HepG2 (cell line): ENCODE results near the gene FNDC3B. TPM values are rescaled to one million over a fixed set of nuclear protein-coding genes. Genes with fewer than 3 reads are reported as not detected.
A peak's percentile ranks its signal among the peaks of the same experiment; 100 is the strongest.

ENCODE experiments used
- ATAC-seq: fragments of 200-7000 bp; cut with Tn5 transposase; 3 replicates; pipeline ENCODE4 v1.9.1; 2020; ENCODE audit warnings: mild to moderate bottlenecking, moderate library complexity
- BruUV-seq: library from RNA; stranded (reverse); fragments of 400-500 nt; replicated peaks from 2 replicates; lab custom pipeline; 2021; lab: Mats Ljungman, UMichigan
- CTCF ChIA-PET: fragments of 300-600 bp; formaldehyde crosslinking; extraction: SDS; loops from one replicate; lab custom pipeline; 2021; ENCODE audit warnings: low total read pairs, inconsistent platforms, low intra/inter-chr PET ratio; lab: Yijun Ruan, JAX
- POLR2A ChIA-PET: fragments of 350-600 bp; sonication (Branson Sonifier 250); formaldehyde crosslinking; loops from one replicate; lab custom pipeline; 2020; ENCODE audit warnings: antibody characterized with exemption, inconsistent platforms; lab: Yijun Ruan, JAX
- DNase-seq: peaks from one replicate; pipeline ENCODE4 v3.0.0-alpha.2; 2015; ENCODE audit warnings: low spot score
- FAIRE-seq: peaks from 3 replicates; lab custom pipeline; 2011; peaks lifted over from hg19 to GRCh38; lab: Jason Lieb, UNC
- H2AFZ ChIP-seq: one replicate; pipeline ENCODE4 v1.6.1; 2011; ENCODE audit warnings: low read length, inconsistent platforms
- H3K27ac ChIP-seq: fragments of 300-600 bp; 3 replicates; pipeline ENCODE4 v1.8.0; 2011; ENCODE audit warnings: mixed run types, mild to moderate bottlenecking, mixed read lengths, low read length, inconsistent platforms; ENCODE audit not compliant: insufficient read depth; ENCODE audit errors: extremely low read length
- H3K27me3 ChIP-seq, 2 experiments: fragments of 200-600 bp in 1 of 2; 2 replicates in 1 of 2; 3 replicates in 1 of 2; pipeline versions ENCODE4 v1.6.0 to v1.8.0; 2011; ENCODE audit warnings: low read length in 2 of 2, mild to moderate bottlenecking in 2 of 2, moderate library complexity in 2 of 2, inconsistent platforms in 1 of 2; ENCODE audit not compliant: insufficient read depth in 2 of 2, control insufficient read depth in 1 of 2
- H3K36me3 ChIP-seq, 2 experiments: fragments of 200-600 bp in 1 of 2; replicated peaks in 1 of 2; 2 replicates in 1 of 2; 3 replicates in 1 of 2; pipeline versions ENCODE4 v1.5.1 to v1.8.0; 2011; ENCODE audit warnings: low read length in 2 of 2, inconsistent platforms in 1 of 2; ENCODE audit not compliant: insufficient read depth in 2 of 2, control insufficient read depth in 1 of 2
- H3K4me1 ChIP-seq: 2 replicates; pipeline ENCODE4 v1.5.1; 2012; ENCODE audit warnings: low read length, inconsistent platforms; ENCODE audit not compliant: insufficient read depth
- H3K4me2 ChIP-seq: 2 replicates; pipeline ENCODE4 v1.6.0; 2011; ENCODE audit warnings: low read depth, low read length, inconsistent platforms
- H3K4me3 ChIP-seq, 3 experiments: fragments of 200-600 bp in 1 of 3; sonication (generic), shearing (Covaris generic) in 1 of 3; replicated peaks in 1 of 3; 2 replicates each; pipeline ENCODE4 v1.5.1; 2011 to 2016; ENCODE audit warnings: low read length in 3 of 3, inconsistent platforms in 2 of 3, low read depth in 2 of 3, mild to moderate bottlenecking in 2 of 3, control low read depth in 1 of 3, mixed read lengths in 1 of 3; ENCODE audit not compliant: insufficient read depth in 1 of 3
- H3K79me2 ChIP-seq: one replicate; pipeline ENCODE4 v1.6.1; 2011; ENCODE audit warnings: low read length, inconsistent platforms; ENCODE audit not compliant: insufficient read depth
- H3K9ac ChIP-seq: 2 replicates; pipeline ENCODE4 v1.6.0; 2011; ENCODE audit warnings: mild to moderate bottlenecking, low read depth, low read length, inconsistent platforms; ENCODE audit not compliant: insufficient read depth
- H3K9me3 ChIP-seq: 2 replicates; pipeline ENCODE4 v1.5.1; 2012; ENCODE audit warnings: mild to moderate bottlenecking, low read length
- H4K20me1 ChIP-seq: 2 replicates; pipeline ENCODE4 v1.6.0; 2011; ENCODE audit warnings: inconsistent platforms, mild to moderate bottlenecking, low read length, moderate library complexity; ENCODE audit not compliant: insufficient read depth
- EEA1 ChIP-seq: sonication (generic); formaldehyde crosslinking; IDR thresholded peaks from 2 replicates; pipeline ENCODE4 v1.5.1; 2020; ENCODE audit warnings: mild to moderate bottlenecking, missing genetic modification reagents, borderline replicate concordance
- HMGXB4 ChIP-seq, 2 experiments: sonication (generic) in 1 of 2; formaldehyde crosslinking in 1 of 2; IDR thresholded peaks; 2 replicates each; pipeline versions ENCODE4 v1.4.0 to v1.6.1; 2018 to 2020; ENCODE audit warnings: missing genetic modification reagents in 2 of 2, borderline replicate concordance in 1 of 2, low read depth in 1 of 2, mild to moderate bottlenecking in 1 of 2, missing biosample characterization in 1 of 2
- HOXA7 ChIP-seq: sonication (generic); formaldehyde crosslinking; IDR thresholded peaks from 2 replicates; pipeline ENCODE4 v1.8.1; 2022; ENCODE audit warnings: mild to moderate bottlenecking, missing genetic modification reagents, moderate library complexity
- KDM3A ChIP-seq: IDR thresholded peaks from 2 replicates; pipeline ENCODE4 v1.6.1; 2018; ENCODE audit warnings: low read depth, missing compliant biosample characterization
- KLF16 ChIP-seq, 2 experiments: sonication (generic) in 1 of 2; formaldehyde crosslinking in 1 of 2; IDR thresholded peaks; 2 replicates each; pipeline versions ENCODE4 v1.6.1 to v1.8.0; 2016 to 2023; ENCODE audit warnings: missing genetic modification reagents in 2 of 2, missing compliant biosample characterization in 1 of 2
- MAF1 ChIP-seq: sonication (generic); formaldehyde crosslinking; IDR thresholded peaks from 2 replicates; pipeline ENCODE4 v1.5.0; 2020; ENCODE audit warnings: missing genetic modification reagents, borderline replicate concordance
- MNT ChIP-seq: fragments of 450-650 bp; IDR thresholded peaks from 2 replicates; pipeline ENCODE4 v1.6.1; 2016
- PCBP1 ChIP-seq: fragments of 200-400 bp; formaldehyde crosslinking; IDR thresholded peaks from 2 replicates; pipeline ENCODE4 v1.6.1; 2017; ENCODE audit warnings: mild to moderate bottlenecking, low read depth, low read length, borderline replicate concordance
- PHF8 ChIP-seq: sonication (generic); formaldehyde crosslinking; IDR thresholded peaks from 2 replicates; pipeline ENCODE4 v1.5.0; 2020; ENCODE audit warnings: missing genetic modification reagents
- POLR2A ChIP-seq, 2 experiments: IDR thresholded peaks; 2 replicates each; pipeline ENCODE4 v1.6.1; 2011; ENCODE audit warnings: low read depth in 2 of 2, low read length in 2 of 2, mild to moderate bottlenecking in 1 of 2, moderate library complexity in 1 of 2; ENCODE audit not compliant: insufficient read depth in 1 of 2
- RBM22 ChIP-seq: fragments of 200-400 bp; formaldehyde crosslinking; optimal IDR thresholded peaks from 2 replicates; pipeline ENCODE3; 2017; ENCODE audit warnings: mild to moderate bottlenecking, low read length, moderate library complexity
- REL ChIP-seq: sonication (generic); formaldehyde crosslinking; conservative IDR thresholded peaks from 2 replicates; pipeline ENCODE4 v1.8.0; 2022; ENCODE audit warnings: mild to moderate bottlenecking, missing genetic modification reagents, moderate library complexity
- RORA ChIP-seq: sonication (generic); formaldehyde crosslinking; IDR thresholded peaks from 2 replicates; pipeline ENCODE4 v1.5.0; 2020; ENCODE audit warnings: mild to moderate bottlenecking, missing genetic modification reagents, moderate library complexity
- SIN3B ChIP-seq: fragments of 150-350 bp; IDR thresholded peaks from 2 replicates; pipeline ENCODE4 v1.6.1; 2014; ENCODE audit warnings: low read length
- SMAD3 ChIP-seq: sonication (generic); formaldehyde crosslinking; IDR thresholded peaks from 2 replicates; pipeline ENCODE4 v1.4.0; 2020; ENCODE audit warnings: missing genetic modification reagents
- ZFP37 ChIP-seq: sonication (generic); formaldehyde crosslinking; IDR thresholded peaks from 2 replicates; pipeline ENCODE4 v1.4.0; 2020; ENCODE audit warnings: missing genetic modification reagents, borderline replicate concordance
- ZNF234 ChIP-seq: sonication (generic); formaldehyde crosslinking; conservative IDR thresholded peaks from 2 replicates; pipeline ENCODE4 v1.5.1; 2020; ENCODE audit warnings: mild to moderate bottlenecking, missing genetic modification reagents
- ZNF484 ChIP-seq: sonication (generic); formaldehyde crosslinking; IDR thresholded peaks from 2 replicates; pipeline ENCODE4 v1.5.1; 2020; ENCODE audit warnings: mild to moderate bottlenecking, low read depth, missing genetic modification reagents, borderline replicate concordance
- ZNF639 ChIP-seq: conservative IDR thresholded peaks from 2 replicates; pipeline ENCODE4 v1.6.1; 2018; ENCODE audit warnings: missing genetic modification reagents
- ZNF660 ChIP-seq: sonication (generic); formaldehyde crosslinking; IDR thresholded peaks from 2 replicates; pipeline ENCODE4 v1.5.1; 2020; ENCODE audit warnings: mild to moderate bottlenecking, low read depth, missing genetic modification reagents, borderline replicate concordance
- ZNF780A ChIP-seq: sonication (generic); formaldehyde crosslinking; IDR thresholded peaks from 2 replicates; pipeline ENCODE4 v1.8.0; 2022; ENCODE audit warnings: mild to moderate bottlenecking, missing genetic modification reagents, moderate library complexity
- ZSCAN22 ChIP-seq: sonication (generic); formaldehyde crosslinking; IDR thresholded peaks from 2 replicates; pipeline ENCODE4 v1.4.0; 2020; ENCODE audit warnings: mild to moderate bottlenecking, missing genetic modification reagents
- WGBS: methylation state at CpG from one replicate; pipeline ENCODE4 v1.1.6; 2017; ENCODE audit warnings: low lambda C conversion rate; 5-methylcytosine and 5-hydroxymethylcytosine counted together
- in situ Hi-C: cut with HindIII; loops from 2 replicates; pipeline ENCODE4 v1.10.0; 2017; ENCODE audit warnings: low pct_unique_long_range_greater_than_20kb; ENCODE audit not compliant: extremely low pct_ligation_motif_present
- intact Hi-C: fragments of 100-400 bp; cut with micrococcal nuclease; formaldehyde crosslinking; loops from one replicate; pipeline ENCODE4 v1.10.0; 2022; ENCODE audit not compliant: unreplicated experiment
- polyA plus RNA-seq, 8 experiments: library from polyadenylated mRNA; depleted of rRNA in 3 of 8; stranded (reverse) in 7 of 8; unstranded in 1 of 8; fragments of >200 nt; fragmentation: Illumina TruSeq in 4 of 8; extraction: Trizol in 4 of 8; gene quantifications; 2 replicates each; pipeline versions ENCODE4 v1.2.1 to v1.2.3, GENCODE V29; 2011 to 2016; ENCODE audit warnings: low read depth in 4 of 8, missing spikeins in 1 of 8, mixed read lengths in 1 of 8; ENCODE audit not compliant: insufficient read depth in 1 of 8
- total RNA-seq, 5 experiments: library from RNA; depleted of rRNA; stranded (reverse); fragments of >200 nt; fragmentation: Illumina TruSeq; extraction: Trizol; gene quantifications; 2 replicates each; pipeline ENCODE4 v1.2.3, GENCODE V29; 2016; ENCODE audit warnings: low read depth in 1 of 5

FNDC3B gene
- total and polyA plus RNA-seq, 2 of the 13 experiments (the other 11 are each of a cell fraction or from before 2014, with no cell fraction given) = 74.8 to 103 TPM

GRCh38 chr3:172110127-172110779 is 70.9 kb downstream of the FNDC3B start:
- H3K4me1 ChIP-seq = peaks cover 96% of the 10 kb centered on the region
- H3K9ac ChIP-seq = no peak overlapping the region
- DNase-seq = no peak
- CTCF ChIA-PET = no interaction called here
- H3K79me2 ChIP-seq = peaks cover 96% of the 10 kb centered on the region
- no peak for FAIRE-seq
- peak overlapping the region; percentile 7 for H3K27ac ChIP-seq
- H3K4me3 ChIP-seq = no peak overlapping the region
- H2AFZ ChIP-seq = no peak overlapping the region
- peak; percentile 4; the same call in 2 of the 3 replicates for ATAC-seq
- peaks cover 98% of the 10 kb centered on the region for H4K20me1 ChIP-seq
- in situ Hi-C loops = no loop called here
- no peaks in the 10 kb centered on the region for H3K9me3 ChIP-seq
- peaks cover 20 to 74% of the 10 kb centered on the region in 2 experiments for H3K36me3 ChIP-seq
- BruUV-seq = no TSS peak
- H3K27me3 ChIP-seq = no peaks in the 10 kb centered on the region
- POLR2A ChIA-PET = no interaction called here
- 95% methylated on average over 3 of the region's 3 CpGs for WGBS
- intact Hi-C loops = no loop called here
- no peak overlapping the region for H3K4me2 ChIP-seq
- peak; percentile 98 for TF ChIP-seq RBM22
- TF ChIP-seq ZNF484 (CRISPR knock-in tag) = no peak
- no peak for TF ChIP-seq PHF8 (CRISPR knock-in tag)
- 0 out of 2 replicates have a peak, but pooled peaks have one; percentile 27 for TF ChIP-seq REL
- TF ChIP-seq KLF16 (CRISPR knock-in tag; IDR thresholded peaks at IDR 0.05) = no peak
- no peak for TF ChIP-seq POLR2A (IDR thresholded peaks at IDR 0.05; ENCODE audit: insufficient read depth in 1 of 2, low read depth in 2 of 2, low read length in 2 of 2)
- TF ChIP-seq SMAD3 = no peak
- TF ChIP-seq EEA1 = no peak
- no peak for TF ChIP-seq RORA (CRISPR knock-in tag)
- TF ChIP-seq MAF1 = no peak
- no peak for TF ChIP-seq HMGXB4 (CRISPR knock-in tag; IDR thresholded peaks at IDR 0.05; ENCODE audit: borderline replicate concordance in 1 of 2, low read depth in 1 of 2)
- TF ChIP-seq ZSCAN22 (CRISPR knock-in tag) = no peak
- 0 out of 2 replicates have a peak, but pooled peaks have one; percentile 41 for TF ChIP-seq ZNF780A (CRISPR knock-in tag)
- no peak for TF ChIP-seq ZNF639
- no peak for TF ChIP-seq PCBP1
- TF ChIP-seq ZNF234 (CRISPR knock-in tag) = no peak
- no peak for TF ChIP-seq SIN3B
- TF ChIP-seq MNT = no peak
- TF ChIP-seq HOXA7 (CRISPR knock-in tag) = no peak
- TF ChIP-seq ZFP37 (CRISPR knock-in tag) = no peak
- no peak for TF ChIP-seq ZNF660
- no peak for TF ChIP-seq KDM3A
